Caco-2 (cell line): ENCODE measurements around the gene ZRANB3. TPM values are rescaled to one million over a fixed set of nuclear protein-coding genes. Genes with fewer than 3 reads are reported as not detected.

Source experiments
- BruUV-seq: library from RNA; stranded (reverse); fragments of 400-500 nt; replicated peaks from 2 replicates; lab custom pipeline; 2021; lab: Mats Ljungman, UMichigan
- CTCF ChIA-PET: fragments of 300-600 bp; sonication (Branson Sonifier 250); formaldehyde crosslinking; loops from one replicate; lab custom pipeline; 2022; ENCODE audit warnings: antibody characterized with exemption; lab: Charles Lee
- POLR2A ChIA-PET: fragments of 300-600 bp; sonication (Branson Sonifier 250); formaldehyde crosslinking; loops from one replicate; lab custom pipeline; 2022; ENCODE audit warnings: antibody characterized with exemption; lab: Charles Lee
- DNase-seq, 2 experiments: peaks; one replicate each; pipeline versions ENCODE4 v3.0.0 to v3.0.0-alpha.2; 2020 to 2022
- H3K27me3 ChIP-seq: replicated peaks from 2 replicates; pipeline ENCODE4 v1.6.0; 2011; ENCODE audit warnings: low read length; ENCODE audit not compliant: control insufficient read depth, insufficient read depth
- H3K36me3 ChIP-seq: 2 replicates; pipeline ENCODE4 v1.5.1; 2011; ENCODE audit warnings: low read length; ENCODE audit not compliant: control insufficient read depth, insufficient read depth
- H3K4me1 ChIP-seq: fragments of 250-450 bp; sonication (Bioruptor Pico); 2 replicates; pipeline ENCODE4 v1.5.1; 2020; ENCODE audit warnings: mild to moderate bottlenecking
- H3K4me3 ChIP-seq: 2 replicates; pipeline ENCODE4 v1.5.1; 2011; ENCODE audit warnings: low read depth, mild to moderate bottlenecking, control low read depth, low read length
- H3K9me3 ChIP-seq: fragments of 250-450 bp; sonication (Bioruptor Pico); 2 replicates; pipeline ENCODE4 v1.5.1; 2020; ENCODE audit warnings: mild to moderate bottlenecking, moderate library complexity
- H3K27ac Mint-ChIP-seq: one replicate; pipeline ENCODE4 v1.8.0; 2022; ENCODE audit warnings: mixed read lengths; ENCODE audit not compliant: unreplicated experiment
- H3K27me3 Mint-ChIP-seq: one replicate; pipeline ENCODE4 v1.8.0; 2022; ENCODE audit warnings: mixed read lengths; ENCODE audit not compliant: insufficient read depth, unreplicated experiment
- H3K36me3 Mint-ChIP-seq: one replicate; pipeline ENCODE4 v1.8.0; 2022; ENCODE audit warnings: mild to moderate bottlenecking, mixed read lengths; ENCODE audit not compliant: insufficient read depth, unreplicated experiment
- H3K4me1 Mint-ChIP-seq: one replicate; pipeline ENCODE4 v1.8.0; 2022; ENCODE audit warnings: low read depth, mixed read lengths; ENCODE audit not compliant: unreplicated experiment
- H3K4me3 Mint-ChIP-seq: one replicate; pipeline ENCODE4 v1.8.0; 2022; ENCODE audit warnings: mild to moderate bottlenecking, moderate library complexity, mixed read lengths; ENCODE audit not compliant: unreplicated experiment
- H3K9me3 Mint-ChIP-seq: one replicate; pipeline ENCODE4 v1.8.0; 2022; ENCODE audit warnings: mixed read lengths; ENCODE audit not compliant: unreplicated experiment
- CTCF ChIP-seq, 2 experiments: fragments of 200-600 bp in 1 of 2; IDR thresholded peaks; 1 replicate in 1 of 2; 2 replicates in 1 of 2; pipeline versions ENCODE4 v1.5.1 to v1.8.0; 2011 to 2022; ENCODE audit warnings: antibody characterized with exemption in 1 of 2, control low read depth in 1 of 2, inconsistent platforms in 1 of 2, low read depth in 1 of 2, low read length in 1 of 2, mild to moderate bottlenecking in 1 of 2, moderate library complexity in 1 of 2; ENCODE audit not compliant: insufficient read depth in 1 of 2, severe bottlenecking in 1 of 2, unreplicated experiment in 1 of 2
- intact Hi-C: fragments of 100-400 bp; cut with micrococcal nuclease; formaldehyde crosslinking; loops from one replicate; pipeline ENCODE4 v1.10.0; 2022; ENCODE audit not compliant: unreplicated experiment
- total RNA-seq: library from RNA; stranded (reverse); gene quantifications from 2 replicates; pipeline ENCODE4 v1.2.3, GENCODE V29; 2022

Gene ZRANB3
- total RNA-seq, 1 experiment from 2014 or later: 17.0 TPM

GRCh38 chr2:135335256-135335655 lies 195.8 kb downstream of the ZRANB3 start:
- H3K36me3 ChIP-seq: no peaks in the 10 kb centered on the region
- H3K9me3 Mint-ChIP-seq: peaks cover 12% of the 10 kb centered on the region
- BruUV-seq: no TSS peak

GRCh38 chr2:135327146-135327545 lies 203.9 kb downstream of the ZRANB3 start:
- H3K27me3 Mint-ChIP-seq: no peaks in the 10 kb centered on the region
- Histone ChIP-seq H3K9me3 (peaks cover 4% of the 10 kb centered on the region; the same call in 1 of the 2 replicates), H3K27me3 (no peaks in the 10 kb centered on the region), H3K4me1 (no peaks in the 10 kb centered on the region), H3K4me3 (no peak overlapping the region), H3K36me3 (no peaks in the 10 kb centered on the region)
- H3K4me1 Mint-ChIP-seq: no peaks in the 10 kb centered on the region
- peaks cover 13% of the 10 kb centered on the region for H3K9me3 Mint-ChIP-seq
- POLR2A ChIA-PET: no interaction called here
- no peak for TF ChIP-seq CTCF (IDR thresholded peaks at IDR 0.05; ENCODE audit: insufficient read depth in 1 of 2, low read depth in 1 of 2, low read length in 1 of 2, severe bottlenecking in 1 of 2, unreplicated experiment in 1 of 2)
- peaks cover 4% of the 10 kb centered on the region for H3K36me3 Mint-ChIP-seq
- no peak overlapping the region for H3K4me3 Mint-ChIP-seq
- no peak for DNase-seq
- CTCF ChIA-PET: no interaction called here
- intact Hi-C loops: no loop called here
- no TSS peak for BruUV-seq
- H3K27ac Mint-ChIP-seq: no peak overlapping the region

More at GRCh38 chr2:135335256-135335655, 195.8 kb downstream of the ZRANB3 start:
- Mint-ChIP-seq H3K36me3 (peaks cover 4% of the 10 kb centered on the region), H3K27me3 (no peaks in the 10 kb centered on the region), H3K4me3 (no peak overlapping the region), H3K27ac (no peak overlapping the region), H3K4me1 (no peaks in the 10 kb centered on the region)
- H3K4me1 ChIP-seq: no peaks in the 10 kb centered on the region
- H3K9me3 ChIP-seq: peaks cover 3% of the 10 kb centered on the region; the same call in 1 of the 2 replicates
- H3K4me3 ChIP-seq: no peak overlapping the region
- no peak for DNase-seq
- intact Hi-C loops: no loop called here
- H3K27me3 ChIP-seq: no peaks in the 10 kb centered on the region
- no peak for TF ChIP-seq CTCF (IDR thresholded peaks at IDR 0.05; ENCODE audit: insufficient read depth in 1 of 2, low read depth in 1 of 2, low read length in 1 of 2, severe bottlenecking in 1 of 2, unreplicated experiment in 1 of 2)
- POLR2A ChIA-PET: no interaction called here
- CTCF ChIA-PET: no interaction called here

- CTCF ChIA-PET: no interaction called here
- H3K36me3 Mint-ChIP-seq: no peaks in the 10 kb centered on the region
- Histone ChIP-seq H3K36me3 (no peaks in the 10 kb centered on the region), H3K27me3 (no peaks in the 10 kb centered on the region), H3K4me3 (no peak overlapping the region), H3K9me3 (peaks cover 2% of the 10 kb centered on the region; the same call in 1 of the 2 replicates), H3K4me1 (no peaks in the 10 kb centered on the region)
- no peaks in the 10 kb centered on the region for H3K9me3 Mint-ChIP-seq
- BruUV-seq: no TSS peak
- POLR2A ChIA-PET: no interaction called here
- no peaks in the 10 kb centered on the region for H3K27me3 Mint-ChIP-seq
- H3K27ac Mint-ChIP-seq: no peak overlapping the region
- intact Hi-C loops: no loop called here
- no peak for TF ChIP-seq CTCF (IDR thresholded peaks at IDR 0.05; ENCODE audit: insufficient read depth in 1 of 2, low read depth in 1 of 2, low read length in 1 of 2, severe bottlenecking in 1 of 2, unreplicated experiment in 1 of 2)
- H3K4me1 Mint-ChIP-seq: no peaks in the 10 kb centered on the region
- no peak overlapping the region for H3K4me3 Mint-ChIP-seq
- DNase-seq: no peak
Measured at GRCh38 chr2:135320465-135321355, 210.3 kb downstream of the ZRANB3 start.
